GM23338 (cell line): ENCODE measurements around the gene HDC. TPM values are rescaled to one million over a fixed set of nuclear protein-coding genes. Genes with fewer than 3 reads are reported as not detected.

Experiments used
- ATAC-seq: fragments of 200-7000 bp; cut with Tn5 transposase; 3 replicates; pipeline ENCODE4 v1.9.1; 2020
- DNase-seq: peaks from one replicate; pipeline ENCODE4 v3.0.0-alpha.2; 2015; ENCODE audit warnings: low spot score
- H2AFZ ChIP-seq: fragments of 200-600 bp; sonication (generic); 2 replicates; pipeline ENCODE4 v1.8.0; 2016; ENCODE audit warnings: antibody characterized with exemption, mild to moderate bottlenecking, moderate library complexity
- H3F3A ChIP-seq: fragments of 200-600 bp; sonication (generic); replicated peaks from 2 replicates; pipeline ENCODE4 v1.8.0; 2017; ENCODE audit warnings: antibody characterized with exemption, mixed run types, low read depth
- H3K27ac ChIP-seq: fragments of 200-600 bp; sonication (generic); 2 replicates; pipeline ENCODE4 v1.6.1; 2016; ENCODE audit warnings: low read depth
- H3K27me3 ChIP-seq: fragments of 200-600 bp; sonication (generic); 2 replicates; pipeline ENCODE4 v1.8.0; 2016; ENCODE audit warnings: mild to moderate bottlenecking, mixed run types, moderate library complexity; ENCODE audit not compliant: insufficient read depth
- H3K36me3 ChIP-seq: fragments of 200-600 bp; sonication (generic); 2 replicates; pipeline ENCODE4 v1.8.0; 2016; ENCODE audit warnings: mild to moderate bottlenecking; ENCODE audit not compliant: insufficient read depth
- H3K4me1 ChIP-seq: fragments of 200-600 bp; sonication (generic); 2 replicates; pipeline ENCODE4 v1.8.0; 2016; ENCODE audit warnings: mild to moderate bottlenecking, moderate library complexity; ENCODE audit not compliant: insufficient read depth
- H3K4me2 ChIP-seq: fragments of 200-600 bp; sonication (generic); 2 replicates; pipeline ENCODE4 v1.7.1; 2017; ENCODE audit warnings: mixed run types
- H3K4me3 ChIP-seq: fragments of 200-600 bp; sonication (generic); 2 replicates; pipeline ENCODE4 v1.6.1; 2016; ENCODE audit warnings: mixed run types
- H3K79me2 ChIP-seq: fragments of 200-600 bp; sonication (generic); replicated peaks from 2 replicates; pipeline ENCODE4 v1.8.0; 2017; ENCODE audit warnings: mild to moderate bottlenecking; ENCODE audit not compliant: insufficient read depth
- H3K9me2 ChIP-seq: fragments of 200-600 bp; sonication (generic); 2 replicates; pipeline ENCODE4 v1.8.0; 2017; ENCODE audit not compliant: insufficient read depth
- H4K20me1 ChIP-seq: fragments of 200-600 bp; sonication (generic); replicated peaks from 2 replicates; pipeline ENCODE4 v1.8.0; 2017; ENCODE audit warnings: mild to moderate bottlenecking; ENCODE audit not compliant: insufficient read depth
- H3K27ac Mint-ChIP-seq: 2 replicates; pipeline ENCODE4 v1.8.0; 2020; ENCODE audit warnings: inconsistent platforms, mild to moderate bottlenecking, moderate library complexity, mixed read lengths
- H3K27me3 Mint-ChIP-seq: 3 replicates; pipeline ENCODE4 v1.8.0; 2022; ENCODE audit warnings: low read depth, mild to moderate bottlenecking, moderate library complexity, mixed read lengths, inconsistent platforms; ENCODE audit not compliant: insufficient read depth, poor library complexity
- H3K36me3 Mint-ChIP-seq: 3 replicates; pipeline ENCODE4 v1.8.0; 2021; ENCODE audit warnings: low read depth, mild to moderate bottlenecking, inconsistent platforms, moderate library complexity, mixed read lengths
- H3K4me1 Mint-ChIP-seq: 3 replicates; pipeline ENCODE4 v1.8.0; 2020; ENCODE audit warnings: mild to moderate bottlenecking, inconsistent platforms, mixed read lengths
- H3K4me3 Mint-ChIP-seq: 3 replicates; pipeline ENCODE4 v1.8.0; 2021; ENCODE audit warnings: moderate library complexity, mild to moderate bottlenecking, inconsistent platforms, mixed read lengths
- H3K9me3 Mint-ChIP-seq: 3 replicates; pipeline ENCODE4 v1.8.0; 2020; ENCODE audit warnings: moderate library complexity, mild to moderate bottlenecking, inconsistent platforms, mixed read lengths
- CREB1 ChIP-seq: fragments of 250-450 bp; sonication (Bioruptor Pico); IDR thresholded peaks from 2 replicates; pipeline ENCODE4 v1.5.0; 2020; ENCODE audit warnings: low read depth, mild to moderate bottlenecking, moderate library complexity
- CTCF ChIP-seq, 2 experiments: fragments of 200-600 bp in 1 of 2; sonication (generic) in 1 of 2; conservative IDR thresholded peaks; 2 replicates each; pipeline versions ENCODE4 v1.5.1 to v1.6.1; 2016 to 2017; ENCODE audit warnings: antibody characterized with exemption in 2 of 2, low read depth in 2 of 2, mild to moderate bottlenecking in 2 of 2, moderate library complexity in 1 of 2
- JUNB ChIP-seq: IDR thresholded peaks from one replicate; pipeline ENCODE4 v1.6.1; 2016; ENCODE audit warnings: antibody characterized with exemption; ENCODE audit not compliant: unreplicated experiment
- POLR2AphosphoS5 ChIP-seq: IDR thresholded peaks from 2 replicates; pipeline ENCODE4 v1.6.1; 2016; ENCODE audit warnings: antibody characterized with exemption, low read depth
- STAT1 ChIP-seq: IDR thresholded peaks from one replicate; pipeline ENCODE4 v1.6.1; 2016; ENCODE audit warnings: antibody characterized with exemption; ENCODE audit not compliant: unreplicated experiment
- ZNF114 ChIP-seq: fragments of 250-450 bp; sonication (Bioruptor Pico); IDR thresholded peaks from 2 replicates; pipeline ENCODE4 v1.5.0; 2020; ENCODE audit warnings: mild to moderate bottlenecking, moderate library complexity
- ZNF331 ChIP-seq: fragments of 250-450 bp; sonication (Bioruptor Pico); IDR thresholded peaks from 2 replicates; pipeline ENCODE4 v1.5.0; 2020; ENCODE audit warnings: low read depth, mild to moderate bottlenecking, moderate library complexity
- polyA plus RNA-seq: library from polyadenylated mRNA; unstranded; fragments of >200 nt; fragmentation: Nextera tagmentation; extraction: Ambion mirVana; gene quantifications from 2 replicates; pipeline ENCODE4 v1.2.1, GENCODE V29; 2016
- total RNA-seq: library from RNA; depleted of rRNA; stranded (reverse); fragments of >200 nt; shearing (Covaris generic); gene quantifications from 2 replicates; pipeline ENCODE4 v1.2.3, GENCODE V29; 2014
- TF ChIP-seq, protein P1 (sequence below): IDR thresholded peaks from one replicate; pipeline ENCODE4 v1.6.1; 2018; ENCODE audit warnings: antibody characterized with exemption; ENCODE audit not compliant: unreplicated experiment
- TF ChIP-seq, protein P2 (sequence below): IDR thresholded peaks from 2 replicates; pipeline ENCODE4 v1.6.1; 2016; ENCODE audit warnings: antibody characterized with exemption

The HDC gene
- total and polyA plus RNA-seq, 2 experiments from 2014 or later, result not detected

- H3K36me3 ChIP-seq, result no peaks in the 10 kb centered on the region
- H3K9me3 Mint-ChIP-seq, result no peaks in the 10 kb centered on the region
- no peak overlapping the region for H2AFZ ChIP-seq
- H3K27ac Mint-ChIP-seq, result no peak overlapping the region
- no peaks in the 10 kb centered on the region for H4K20me1 ChIP-seq
- H3F3A ChIP-seq, result no peaks in the 10 kb centered on the region
- H3K4me1 Mint-ChIP-seq, result no peaks in the 10 kb centered on the region
- no peaks in the 10 kb centered on the region for H3K79me2 ChIP-seq
- no peak overlapping the region for H3K4me3 Mint-ChIP-seq
- no peak overlapping the region for H3K4me2 ChIP-seq
- H3K4me3 ChIP-seq, result no peak overlapping the region
- DNase-seq, result no peak
- H3K27ac ChIP-seq, result no peak overlapping the region
- no peaks in the 10 kb centered on the region for H3K36me3 Mint-ChIP-seq
- H3K27me3 ChIP-seq, result no peaks in the 10 kb centered on the region
- TF ChIP-seq CTCF (conservative IDR thresholded peaks at IDR 0.05; ENCODE audit: low read depth in 2 of 2), result peak in 1 of 2 experiments; percentile 28; a peak in 2 of 4 replicates
- TF ChIP-seq, protein P1, sequence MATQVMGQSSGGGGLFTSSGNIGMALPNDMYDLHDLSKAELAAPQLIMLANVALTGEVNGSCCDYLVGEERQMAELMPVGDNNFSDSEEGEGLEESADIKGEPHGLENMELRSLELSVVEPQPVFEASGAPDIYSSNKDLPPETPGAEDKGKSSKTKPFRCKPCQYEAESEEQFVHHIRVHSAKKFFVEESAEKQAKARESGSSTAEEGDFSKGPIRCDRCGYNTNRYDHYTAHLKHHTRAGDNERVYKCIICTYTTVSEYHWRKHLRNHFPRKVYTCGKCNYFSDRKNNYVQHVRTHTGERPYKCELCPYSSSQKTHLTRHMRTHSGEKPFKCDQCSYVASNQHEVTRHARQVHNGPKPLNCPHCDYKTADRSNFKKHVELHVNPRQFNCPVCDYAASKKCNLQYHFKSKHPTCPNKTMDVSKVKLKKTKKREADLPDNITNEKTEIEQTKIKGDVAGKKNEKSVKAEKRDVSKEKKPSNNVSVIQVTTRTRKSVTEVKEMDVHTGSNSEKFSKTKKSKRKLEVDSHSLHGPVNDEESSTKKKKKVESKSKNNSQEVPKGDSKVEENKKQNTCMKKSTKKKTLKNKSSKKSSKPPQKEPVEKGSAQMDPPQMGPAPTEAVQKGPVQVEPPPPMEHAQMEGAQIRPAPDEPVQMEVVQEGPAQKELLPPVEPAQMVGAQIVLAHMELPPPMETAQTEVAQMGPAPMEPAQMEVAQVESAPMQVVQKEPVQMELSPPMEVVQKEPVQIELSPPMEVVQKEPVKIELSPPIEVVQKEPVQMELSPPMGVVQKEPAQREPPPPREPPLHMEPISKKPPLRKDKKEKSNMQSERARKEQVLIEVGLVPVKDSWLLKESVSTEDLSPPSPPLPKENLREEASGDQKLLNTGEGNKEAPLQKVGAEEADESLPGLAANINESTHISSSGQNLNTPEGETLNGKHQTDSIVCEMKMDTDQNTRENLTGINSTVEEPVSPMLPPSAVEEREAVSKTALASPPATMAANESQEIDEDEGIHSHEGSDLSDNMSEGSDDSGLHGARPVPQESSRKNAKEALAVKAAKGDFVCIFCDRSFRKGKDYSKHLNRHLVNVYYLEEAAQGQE, result no peak
- H3K9me2 ChIP-seq, result no peaks in the 10 kb centered on the region
- no peaks in the 10 kb centered on the region for H3K27me3 Mint-ChIP-seq
- H3K4me1 ChIP-seq, result no peaks in the 10 kb centered on the region
- ATAC-seq, result no peak
Measured at GRCh38 chr15:50241684-50242450, 23.7 kb downstream of the HDC start.

- Mint-ChIP-seq H3K27me3 (no peaks in the 10 kb centered on the region), H3K27ac (0 out of 2 replicates have a peak overlapping the region, but pooled peaks have one; percentile 18), H3K36me3 (no peaks in the 10 kb centered on the region), H3K4me3 (no peak overlapping the region), H3K4me1 (peaks cover 5% of the 10 kb centered on the region; the same call in 1 of the 3 replicates), H3K9me3 (no peaks in the 10 kb centered on the region)
- Histone ChIP-seq H3K9me2 (no peaks in the 10 kb centered on the region), H3K27me3 (no peaks in the 10 kb centered on the region), H3K36me3 (no peaks in the 10 kb centered on the region), H3K4me3 (no peak overlapping the region), H3F3A (no peaks in the 10 kb centered on the region), H2AFZ (no peak overlapping the region), H4K20me1 (no peaks in the 10 kb centered on the region), H3K4me2 (no peak overlapping the region), H3K4me1 (no peaks in the 10 kb centered on the region), H3K79me2 (no peaks in the 10 kb centered on the region), H3K27ac (no peak overlapping the region)
- ATAC-seq (no peak), DNase-seq (no peak)
- TF ChIP-seq POLR2AphosphoS5 (no peak), STAT1 (no peak), ZNF114 (CRISPR knock-in tag) (no peak), ZNF331 (CRISPR knock-in tag) (no peak), CREB1 (CRISPR knock-in tag) (no peak), JUNB (no peak)
- TF ChIP-seq, protein P2, sequence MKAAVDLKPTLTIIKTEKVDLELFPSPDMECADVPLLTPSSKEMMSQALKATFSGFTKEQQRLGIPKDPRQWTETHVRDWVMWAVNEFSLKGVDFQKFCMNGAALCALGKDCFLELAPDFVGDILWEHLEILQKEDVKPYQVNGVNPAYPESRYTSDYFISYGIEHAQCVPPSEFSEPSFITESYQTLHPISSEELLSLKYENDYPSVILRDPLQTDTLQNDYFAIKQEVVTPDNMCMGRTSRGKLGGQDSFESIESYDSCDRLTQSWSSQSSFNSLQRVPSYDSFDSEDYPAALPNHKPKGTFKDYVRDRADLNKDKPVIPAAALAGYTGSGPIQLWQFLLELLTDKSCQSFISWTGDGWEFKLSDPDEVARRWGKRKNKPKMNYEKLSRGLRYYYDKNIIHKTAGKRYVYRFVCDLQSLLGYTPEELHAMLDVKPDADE, result no peak
- TF ChIP-seq, protein P1, result no peak
Measured at GRCh38 chr15:50238255-50238654, 27.3 kb downstream of the HDC start.
